ENCODE data around the gene UBR4. TPM values are rescaled to one million over a fixed set of nuclear protein-coding genes. Genes with fewer than 3 reads are reported as not detected.

The UBR4 gene
- total RNA-seq, 1 experiment from 2014 or later: 60.6 TPM

- DNase-seq (ENCODE audit: low read depth in 1 of 2, low spot score in 2 of 2): no peak
- Histone ChIP-seq H3K4me1 (replicated peaks) (peaks cover 6% of the 10 kb centered on the region), H3K27me3 (replicated peaks) (no peaks in the 10 kb centered on the region), H3K4me3 (no peak overlapping the region), H3K27ac (no peak overlapping the region), H3K36me3 (peaks cover 28% of the 10 kb centered on the region), H3K9me3 (replicated peaks) (no peaks in the 10 kb centered on the region)
These were observed 139.8 kb downstream of the UBR4 start for GRCh38 chr1:19070197-19070651.

- Histone ChIP-seq H3K27ac (no peak overlapping the region), H3K36me3 (peaks cover 13% of the 10 kb centered on the region)
- DNase-seq (ENCODE audit: low read depth in 1 of 2, low spot score in 2 of 2): no peak
These were observed 141.3 kb downstream of the UBR4 start for GRCh38 chr1:19068639-19069276.

GRCh38 chr1:19067912-19068638 is 142.0 kb downstream of the UBR4 start:
- DNase-seq (ENCODE audit: low read depth in 1 of 2, low spot score in 2 of 2): no peak
- peaks cover 6% of the 10 kb centered on the region for H3K36me3 ChIP-seq
- H3K4me1 ChIP-seq (replicated peaks): peaks cover 6% of the 10 kb centered on the region
- H3K27me3 ChIP-seq (replicated peaks): no peaks in the 10 kb centered on the region
- no peak overlapping the region for H3K27ac ChIP-seq
- no peak overlapping the region for H3K4me3 ChIP-seq
- no peaks in the 10 kb centered on the region for H3K9me3 ChIP-seq (replicated peaks)

More at GRCh38 chr1:19068639-19069276, 141.3 kb downstream of the UBR4 start:
- H3K9me3 ChIP-seq (replicated peaks): no peaks in the 10 kb centered on the region
- H3K27me3 ChIP-seq (replicated peaks): no peaks in the 10 kb centered on the region
- no peak overlapping the region for H3K4me3 ChIP-seq
- peaks cover 6% of the 10 kb centered on the region for H3K4me1 ChIP-seq (replicated peaks)

- DNase-seq (ENCODE audit: low read depth in 1 of 2, low spot score in 2 of 2): no peak
- H3K36me3 ChIP-seq: no peaks in the 10 kb centered on the region
- H3K27me3 ChIP-seq (replicated peaks): no peaks in the 10 kb centered on the region
- H3K27ac ChIP-seq: no peak overlapping the region
- H3K4me3 ChIP-seq: no peak overlapping the region
- no peaks in the 10 kb centered on the region for H3K9me3 ChIP-seq (replicated peaks)
- H3K4me1 ChIP-seq (replicated peaks): peaks cover 6% of the 10 kb centered on the region
These were observed 142.7 kb downstream of the UBR4 start for GRCh38 chr1:19067182-19067911.

GRCh38 chr1:19066874-19067181 is 143.2 kb downstream of the UBR4 start:
- no peak for DNase-seq (ENCODE audit: low read depth in 1 of 2, low spot score in 2 of 2)
- peaks cover 6% of the 10 kb centered on the region for H3K4me1 ChIP-seq (replicated peaks)
- H3K27me3 ChIP-seq (replicated peaks): no peaks in the 10 kb centered on the region
- H3K4me3 ChIP-seq: no peak overlapping the region
- no peak overlapping the region for H3K27ac ChIP-seq
- H3K36me3 ChIP-seq: no peaks in the 10 kb centered on the region
- no peaks in the 10 kb centered on the region for H3K9me3 ChIP-seq (replicated peaks)

- H3K27ac ChIP-seq: no peak overlapping the region
- peaks cover 3% of the 10 kb centered on the region for H3K4me1 ChIP-seq (replicated peaks)
- no peak for DNase-seq (ENCODE audit: low read depth in 1 of 2, low spot score in 2 of 2)
- no peaks in the 10 kb centered on the region for H3K9me3 ChIP-seq (replicated peaks)
- H3K4me3 ChIP-seq: no peak overlapping the region
- H3K27me3 ChIP-seq (replicated peaks): no peaks in the 10 kb centered on the region
- H3K36me3 ChIP-seq: no peaks in the 10 kb centered on the region
These were observed 143.7 kb downstream of the UBR4 start for GRCh38 chr1:19066248-19066873.

GRCh38 chr1:19065526-19066247 is 144.4 kb downstream of the UBR4 start:
- H3K4me1 ChIP-seq (replicated peaks): no peaks in the 10 kb centered on the region
- H3K27me3 ChIP-seq (replicated peaks): no peaks in the 10 kb centered on the region
- H3K9me3 ChIP-seq (replicated peaks): no peaks in the 10 kb centered on the region
- no peaks in the 10 kb centered on the region for H3K36me3 ChIP-seq
- no peak for DNase-seq (ENCODE audit: low read depth in 1 of 2, low spot score in 2 of 2)
- H3K27ac ChIP-seq: no peak overlapping the region
- no peak overlapping the region for H3K4me3 ChIP-seq

- no peak for DNase-seq (ENCODE audit: low read depth in 1 of 2, low spot score in 2 of 2)
- no peaks in the 10 kb centered on the region for H3K36me3 ChIP-seq
- H3K9me3 ChIP-seq (replicated peaks): no peaks in the 10 kb centered on the region
- H3K4me1 ChIP-seq (replicated peaks): no peaks in the 10 kb centered on the region
- H3K27ac ChIP-seq: no peak overlapping the region
- no peaks in the 10 kb centered on the region for H3K27me3 ChIP-seq (replicated peaks)
- no peak overlapping the region for H3K4me3 ChIP-seq
These were observed 145.1 kb downstream of the UBR4 start for GRCh38 chr1:19064906-19065450.

GRCh38 chr1:19063122-19063521 is 146.9 kb downstream of the UBR4 start:
- no peak for DNase-seq (ENCODE audit: low read depth in 1 of 2, low spot score in 2 of 2)
- Histone ChIP-seq H3K27me3 (replicated peaks) (no peaks in the 10 kb centered on the region), H3K9me3 (replicated peaks) (no peaks in the 10 kb centered on the region), H3K4me1 (replicated peaks) (no peaks in the 10 kb centered on the region), H3K27ac (no peak overlapping the region), H3K36me3 (no peaks in the 10 kb centered on the region), H3K4me3 (no peak overlapping the region)

GRCh38 chr1:19062258-19063029 is 147.6 kb downstream of the UBR4 start:
- Histone ChIP-seq H3K4me1 (replicated peaks) (no peaks in the 10 kb centered on the region), H3K36me3 (no peaks in the 10 kb centered on the region), H3K9me3 (replicated peaks) (no peaks in the 10 kb centered on the region), H3K27me3 (replicated peaks) (no peaks in the 10 kb centered on the region), H3K4me3 (no peak overlapping the region), H3K27ac (no peak overlapping the region)
- no peak for DNase-seq (ENCODE audit: low read depth in 1 of 2, low spot score in 2 of 2)

GRCh38 chr1:19061798-19062197 is 148.3 kb downstream of the UBR4 start:
- Histone ChIP-seq H3K27ac (no peak overlapping the region), H3K4me3 (no peak overlapping the region), H3K36me3 (no peaks in the 10 kb centered on the region), H3K4me1 (replicated peaks) (no peaks in the 10 kb centered on the region), H3K27me3 (replicated peaks) (no peaks in the 10 kb centered on the region), H3K9me3 (replicated peaks) (no peaks in the 10 kb centered on the region)
- DNase-seq (ENCODE audit: low read depth in 1 of 2, low spot score in 2 of 2): no peak

- Histone ChIP-seq H3K9me3 (replicated peaks) (no peaks in the 10 kb centered on the region), H3K36me3 (no peaks in the 10 kb centered on the region), H3K4me1 (replicated peaks) (no peaks in the 10 kb centered on the region), H3K27ac (no peak overlapping the region), H3K27me3 (replicated peaks) (no peaks in the 10 kb centered on the region), H3K4me3 (no peak overlapping the region)
- no peak for DNase-seq (ENCODE audit: low read depth in 1 of 2, low spot score in 2 of 2)
These were observed 148.7 kb downstream of the UBR4 start for GRCh38 chr1:19061343-19061742.

- no peaks in the 10 kb centered on the region for H3K27me3 ChIP-seq (replicated peaks)
- no peaks in the 10 kb centered on the region for H3K36me3 ChIP-seq
- no peak for DNase-seq (ENCODE audit: low read depth in 1 of 2, low spot score in 2 of 2)
- no peak overlapping the region for H3K4me3 ChIP-seq
- H3K4me1 ChIP-seq (replicated peaks): no peaks in the 10 kb centered on the region
- H3K9me3 ChIP-seq (replicated peaks): no peaks in the 10 kb centered on the region
- no peak overlapping the region for H3K27ac ChIP-seq
These were observed 150.3 kb downstream of the UBR4 start for GRCh38 chr1:19059773-19060172.
